H9 (cell line): ENCODE data around the gene TMEM217. TPM values are rescaled to one million over a fixed set of nuclear protein-coding genes. Genes with fewer than 3 reads are reported as not detected.
"Not testable (repeated sequence)": the region's sequence is repeated elsewhere in the genome, so short reads cannot be mapped to it uniquely, and the experiment has no call there.

Experiments
- DNase-seq: peaks from one replicate; pipeline ENCODE4 v3.0.0-alpha.2; 2017
- H2AFZ ChIP-seq: one replicate; pipeline ENCODE4 v1.6.1; 2013; ENCODE audit warnings: mild to moderate bottlenecking, low read length, control low read depth, moderate library complexity
- H2AK5ac ChIP-seq: 2 replicates; pipeline ENCODE4 v1.6.1; 2013; ENCODE audit warnings: low read length, control low read depth, mixed read lengths; ENCODE audit not compliant: insufficient read length
- H2BK120ac ChIP-seq: one replicate; pipeline ENCODE4 v1.6.1; 2013; ENCODE audit warnings: low read depth, mild to moderate bottlenecking, low read length, control low read depth, inconsistent platforms; ENCODE audit not compliant: poor library complexity, severe bottlenecking
- H2BK12ac ChIP-seq: 2 replicates; pipeline ENCODE4 v1.6.1; 2013; ENCODE audit warnings: low read length, control low read depth, mixed read lengths, low read depth; ENCODE audit not compliant: insufficient read length
- H2BK15ac ChIP-seq: 2 replicates; pipeline ENCODE4 v1.6.1; 2013; ENCODE audit warnings: low read depth, low read length, control low read depth
- H2BK20ac ChIP-seq: one replicate; pipeline ENCODE4 v1.6.1; 2013; ENCODE audit warnings: low read depth, mild to moderate bottlenecking, low read length, control low read depth, inconsistent platforms; ENCODE audit not compliant: poor library complexity, severe bottlenecking
- H2BK5ac ChIP-seq: 2 replicates; pipeline ENCODE4 v1.6.1; 2013; ENCODE audit warnings: low read length, control low read depth, mixed read lengths; ENCODE audit not compliant: insufficient read length
- H3K14ac ChIP-seq: 2 replicates; pipeline ENCODE4 v1.6.1; 2013; ENCODE audit warnings: low read length, control low read depth; ENCODE audit not compliant: insufficient read depth
- H3K18ac ChIP-seq: 2 replicates; pipeline ENCODE4 v1.6.1; 2013; ENCODE audit warnings: low read depth, mild to moderate bottlenecking, mixed read lengths, low read length, control low read depth; ENCODE audit not compliant: insufficient read length
- H3K23ac ChIP-seq: 2 replicates; pipeline ENCODE4 v1.6.1; 2013; ENCODE audit warnings: low read length, control low read depth, mixed read lengths, low read depth; ENCODE audit not compliant: insufficient read length
- H3K23me2 ChIP-seq: 2 replicates; pipeline ENCODE4 v1.6.1; 2013; ENCODE audit warnings: low read depth, mild to moderate bottlenecking, mixed read lengths, low read length, control low read depth; ENCODE audit not compliant: insufficient read length, poor library complexity, severe bottlenecking
- H3K27ac ChIP-seq: 2 replicates; pipeline ENCODE4 v1.5.1; 2013; ENCODE audit warnings: low read length, control low read depth, mixed read lengths, low read depth; ENCODE audit not compliant: insufficient read length
- H3K27me3 ChIP-seq: 2 replicates; pipeline ENCODE4 v1.6.1; 2013; ENCODE audit warnings: low read length, control low read depth, inconsistent platforms; ENCODE audit not compliant: insufficient read depth
- H3K4ac ChIP-seq: 2 replicates; pipeline ENCODE4 v1.6.1; 2013; ENCODE audit warnings: low read depth, mild to moderate bottlenecking, control low read depth, inconsistent platforms, low read length, moderate library complexity
- H3K4me1 ChIP-seq: 2 replicates; pipeline ENCODE4 v1.6.1; 2013; ENCODE audit warnings: low read length, control low read depth, inconsistent platforms; ENCODE audit not compliant: insufficient read depth
- H3K4me2 ChIP-seq: 2 replicates; pipeline ENCODE4 v1.6.1; 2013; ENCODE audit warnings: low read length, control low read depth, mixed read lengths; ENCODE audit not compliant: insufficient read length, insufficient read depth
- H3K56ac ChIP-seq: 2 replicates; pipeline ENCODE4 v1.6.1; 2013; ENCODE audit warnings: low read depth, mild to moderate bottlenecking, mixed read lengths, low read length, control low read depth; ENCODE audit not compliant: insufficient read length
- H3K79me1 ChIP-seq: 2 replicates; pipeline ENCODE4 v1.6.1; 2013; ENCODE audit warnings: low read depth, mild to moderate bottlenecking, moderate library complexity, low read length, control low read depth, inconsistent platforms; ENCODE audit not compliant: insufficient read depth, poor library complexity, severe bottlenecking
- H3K79me2 ChIP-seq: 2 replicates; pipeline ENCODE4 v1.6.1; 2013; ENCODE audit warnings: low read length, control low read depth, inconsistent platforms; ENCODE audit not compliant: insufficient read depth
- H3K9ac ChIP-seq: 2 replicates; pipeline ENCODE4 v1.6.1; 2013; ENCODE audit warnings: low read length, control low read depth, mixed read lengths; ENCODE audit not compliant: insufficient read length; ENCODE audit errors: extremely low read depth
- H3K9me3 ChIP-seq: one replicate; pipeline ENCODE4 v1.6.1; 2013; ENCODE audit warnings: low read depth, low read length, inconsistent platforms; ENCODE audit not compliant: control insufficient read depth
- H3T11ph ChIP-seq: one replicate; pipeline ENCODE4 v1.6.1; 2013; ENCODE audit warnings: mild to moderate bottlenecking, low read length, control low read depth, inconsistent platforms
- H4K20me1 ChIP-seq: one replicate; pipeline ENCODE4 v1.6.1; 2013; ENCODE audit not compliant: control insufficient read depth, insufficient read length, insufficient read depth
- H4K5ac ChIP-seq: 2 replicates; pipeline ENCODE4 v1.6.1; 2013; ENCODE audit warnings: low read depth, mild to moderate bottlenecking, mixed read lengths, low read length, control low read depth; ENCODE audit not compliant: insufficient read length
- H4K8ac ChIP-seq: replicated peaks from 2 replicates; pipeline ENCODE4 v1.6.1; 2013; ENCODE audit warnings: low read length, control low read depth, mixed read lengths, low read depth; ENCODE audit not compliant: insufficient read length
- H4K91ac ChIP-seq: 2 replicates; pipeline ENCODE4 v1.6.1; 2013; ENCODE audit warnings: low read depth, mild to moderate bottlenecking, moderate library complexity, mixed read lengths, low read length, control low read depth; ENCODE audit not compliant: insufficient read length
- H3K27ac Mint-ChIP-seq, 3 experiments: 2 replicates in 2 of 3; 3 replicates in 1 of 3; pipeline ENCODE4 v1.8.0; 2020 to 2021; ENCODE audit warnings: mixed read lengths in 3 of 3, mild to moderate bottlenecking in 1 of 3, moderate library complexity in 1 of 3
- H3K27me3 Mint-ChIP-seq: 2 replicates; pipeline ENCODE4 v1.8.0; 2021; ENCODE audit warnings: low read depth, mild to moderate bottlenecking, moderate library complexity, mixed read lengths
- H3K36me3 Mint-ChIP-seq, 3 experiments: 2 replicates in 2 of 3; 3 replicates in 1 of 3; pipeline ENCODE4 v1.8.0; 2020 to 2021; ENCODE audit warnings: low read depth in 3 of 3, mixed read lengths in 3 of 3; ENCODE audit not compliant: insufficient read depth in 1 of 3
- H3K4me1 Mint-ChIP-seq, 2 experiments: 2 replicates each; pipeline ENCODE4 v1.8.0; 2020; ENCODE audit warnings: mixed read lengths in 2 of 2
- H3K4me3 Mint-ChIP-seq, 2 experiments: 2 replicates in 1 of 2; 3 replicates in 1 of 2; pipeline ENCODE4 v1.8.0; 2020 to 2021; ENCODE audit warnings: mild to moderate bottlenecking in 2 of 2, mixed read lengths in 2 of 2, moderate library complexity in 1 of 2
- H3K9me3 Mint-ChIP-seq, 2 experiments: 2 replicates in 1 of 2; 3 replicates in 1 of 2; pipeline ENCODE4 v1.8.0; 2020; ENCODE audit warnings: mild to moderate bottlenecking in 2 of 2, mixed read lengths in 2 of 2, moderate library complexity in 1 of 2
- CTCF ChIP-seq: fragments of 200-600 bp; sonication (generic); conservative IDR thresholded peaks from 3 replicates; pipeline ENCODE4 v1.8.0; 2021; ENCODE audit warnings: antibody characterized with exemption, mild to moderate bottlenecking
- WGBS: extraction: QIAGEN DNeasy Blood & Tissue Kit; methylation state at CpG from one replicate; pipeline ENCODE4 v1.1.7; 2013; ENCODE audit warnings: missing lambda C conversion rate, low lambda C conversion rate, mixed read lengths; ENCODE audit not compliant: insufficient read length; ENCODE audit errors: extremely low coverage; 5-methylcytosine and 5-hydroxymethylcytosine counted together
- total RNA-seq: library from RNA; stranded (reverse); gene quantifications from 2 replicates; pipeline ENCODE4 v1.2.1, GENCODE V29; 2021

Gene TMEM217
- total RNA-seq, 1 experiment from 2014 or later = 1.1 TPM

GRCh38 chr6:37182736-37183590 is 75.0 kb downstream of the TMEM217 start:
- H3K4me2 ChIP-seq = no peak overlapping the region
- H2AK5ac ChIP-seq = no peak overlapping the region
- H3K9me3 Mint-ChIP-seq = peaks cover 0 to 6% of the 10 kb centered on the region in 2 experiments; a peak in 1 of 5 replicates
- no peaks in the 10 kb centered on the region for H4K20me1 ChIP-seq
- no peak for DNase-seq
- no peaks in the 10 kb centered on the region for H3K79me1 ChIP-seq
- H3K14ac ChIP-seq = no peak overlapping the region
- H3K56ac ChIP-seq = no peak overlapping the region
- H3K4me1 ChIP-seq = no peaks in the 10 kb centered on the region
- no peak for TF ChIP-seq CTCF
- no peaks in the 10 kb centered on the region for H3K9me3 ChIP-seq
- no peak overlapping the region for H2BK15ac ChIP-seq
- no peak overlapping the region for H2BK120ac ChIP-seq
- H3K9ac ChIP-seq = no peak overlapping the region
- no peak overlapping the region for H2BK5ac ChIP-seq
- H4K5ac ChIP-seq = no peak overlapping the region
- H3K27ac Mint-ChIP-seq = no peak overlapping the region
- no peak overlapping the region for H2AFZ ChIP-seq
- H3K36me3 Mint-ChIP-seq = no peaks in the 10 kb centered on the region
- H3K4me1 Mint-ChIP-seq = 0 out of 4 replicates have a peak, but pooled peaks cover 2% of the 10 kb centered on the region in 2 experiments
- no peaks in the 10 kb centered on the region for H3K27me3 ChIP-seq
- H4K91ac ChIP-seq = no peak overlapping the region
- no peaks in the 10 kb centered on the region for H3K79me2 ChIP-seq
- no peak overlapping the region for H3K4me3 Mint-ChIP-seq
- H3K27me3 Mint-ChIP-seq = no peaks in the 10 kb centered on the region
- no peak overlapping the region for H3K23ac ChIP-seq
- H2BK20ac ChIP-seq = no peak overlapping the region
- H4K8ac ChIP-seq = no peak overlapping the region
- no peak overlapping the region for H3K4ac ChIP-seq
- H3T11ph ChIP-seq = no peak overlapping the region
- no peak overlapping the region for H3K27ac ChIP-seq
- no peaks in the 10 kb centered on the region for H3K23me2 ChIP-seq
- no peak overlapping the region for H3K18ac ChIP-seq
- WGBS = no CpG with 5 or more reads among the region's 8 CpGs
- H2BK12ac ChIP-seq = no peak overlapping the region

- H2BK5ac ChIP-seq, H3K56ac ChIP-seq, H3T11ph ChIP-seq, H2BK15ac ChIP-seq, H3K4me2 ChIP-seq, H2AFZ ChIP-seq, H2AK5ac ChIP-seq, H3K27me3 Mint-ChIP-seq, H3K9ac ChIP-seq, H4K5ac ChIP-seq, H2BK12ac ChIP-seq, H3K4ac ChIP-seq, H3K27ac Mint-ChIP-seq, H3K18ac ChIP-seq, H2BK20ac ChIP-seq, H4K20me1 ChIP-seq, H3K36me3 Mint-ChIP-seq, H3K14ac ChIP-seq, H3K23me2 ChIP-seq, H3K4me1 ChIP-seq, H4K91ac ChIP-seq, H3K9me3 ChIP-seq, H3K79me2 ChIP-seq, H3K27me3 ChIP-seq, H3K23ac ChIP-seq, H3K9me3 Mint-ChIP-seq, H3K79me1 ChIP-seq, DNase-seq, H3K4me1 Mint-ChIP-seq, H4K8ac ChIP-seq, H3K4me3 Mint-ChIP-seq, H3K27ac ChIP-seq, H2BK120ac ChIP-seq: not testable (repeated sequence)
- no CpG with 5 or more reads among the region's 4 CpGs for WGBS
Measured at GRCh38 chr6:37180610-37181009, 77.3 kb downstream of the TMEM217 start.
